ENCODE results near the gene LPXN. TPM values are rescaled to one million over a fixed set of nuclear protein-coding genes. Genes with fewer than 3 reads are reported as not detected.

Gene LPXN
- total RNA-seq: 6.1 and 6.4 TPM in 2 replicates

GRCh38 chr11:58575377-58576020 is at the start of gene LPXN:
TSS of gene LPXN (minus strand) at chr11:58575856. CDS start at chr11:58575772, 84 bp downstream.

DNA sequence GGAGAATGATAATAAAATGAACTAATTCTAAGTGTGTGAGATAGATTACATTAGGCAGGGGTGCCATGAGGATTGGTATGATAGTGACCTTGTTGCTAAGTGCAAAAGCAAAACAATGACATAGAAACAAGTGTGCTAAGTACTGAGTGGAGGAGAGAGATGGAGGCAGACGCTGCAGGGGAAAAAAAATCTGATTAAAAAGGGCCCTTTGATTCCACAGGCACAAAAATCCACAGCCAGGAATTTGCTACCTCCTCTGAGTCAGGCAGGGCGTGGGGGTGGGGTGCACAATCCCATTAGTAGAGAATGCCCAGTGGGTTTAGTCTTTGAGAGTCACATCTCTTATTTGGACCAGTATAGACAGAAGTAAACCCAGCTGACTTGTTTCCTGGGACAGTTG is 46.7 kb upstream of the LPXN start, which contains the start of gene CNTF:
Gene CNTF, plus strand, starts transcription at position 322 of the 400 bp plus-strand sequence. CDS start 88 bp downstream, outside the sequence.

DNA sequence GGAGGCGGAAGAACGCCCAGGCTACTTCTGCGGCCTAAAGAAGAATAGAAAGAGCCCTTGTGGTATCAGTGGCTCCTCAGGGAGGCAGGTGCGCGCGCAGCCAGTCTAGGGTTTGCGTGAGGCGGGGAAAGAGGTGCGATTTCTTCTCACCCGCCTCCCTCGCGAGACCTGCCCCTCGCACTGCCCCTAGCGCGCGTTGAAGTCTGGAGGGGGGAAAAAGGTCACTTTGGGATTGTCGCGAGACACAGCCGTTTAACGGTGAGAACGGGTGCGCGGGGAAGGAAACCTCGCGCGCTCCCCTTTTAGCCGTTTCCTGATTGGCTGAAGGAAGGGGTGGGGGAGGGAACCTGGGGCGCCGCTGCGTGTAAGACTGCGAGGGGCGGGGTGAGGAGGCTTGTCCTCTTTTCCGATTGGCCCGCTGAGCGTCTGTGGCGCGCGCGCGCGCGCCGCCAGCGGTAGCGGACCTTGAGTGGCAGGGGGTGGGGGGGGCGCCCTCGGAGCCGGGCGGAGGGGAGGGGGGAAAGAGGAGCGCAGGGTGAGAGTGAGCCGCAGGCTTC is 3.1 kb upstream of the LPXN start, which contains the start of gene ZFP91:
Gene ZFP91, plus strand, starts transcription at position 429 of the 557 bp plus-strand sequence. CDS start 219 bp downstream, outside the sequence.

GRCh38 chr11:58508005-58508404 is 67.7 kb downstream of the LPXN start, which contains the start of gene OR5B21:
TSS of gene OR5B21 (minus strand) at chr11:58508105. CDS start at chr11:58508105, 0 bp downstream.

Other genes starting within 250 kb of the LPXN start
- not detected in 2 replicates for gene OR5B17, start 216.8 kb downstream of the LPXN start, total RNA-seq
- gene OR5B3, start 169.0 kb downstream of the LPXN start, total RNA-seq: not detected in 2 replicates
- gene OR5B2, start 147.7 kb downstream of the LPXN start, total RNA-seq: not detected in 2 replicates
- gene OR5B12, start 133.6 kb downstream of the LPXN start, total RNA-seq: not detected in 2 replicates
- gene OR5B21, start 67.8 kb downstream of the LPXN start, total RNA-seq: not detected in 2 replicates
- 24.2 and 30.3 TPM in 2 replicates for gene ZFP91, start 3.2 kb upstream of the LPXN start, total RNA-seq
- gene CNTF, start 46.8 kb upstream of the LPXN start, total RNA-seq: 0.34 and 0.59 TPM in 2 replicates
- not detected in 2 replicates for gene GLYAT, start 156.1 kb upstream of the LPXN start, total RNA-seq